Skeletal muscle tissue (tissue), 4 donors: ENCODE measurements around the gene FRMD4A. TPM values are rescaled to one million over a fixed set of nuclear protein-coding genes. Genes with fewer than 3 reads are reported as not detected.

Experiments used
- H3K27ac ChIP-seq: one replicate; pipeline ENCODE4 v1.7.0; 2013; ENCODE audit warnings: mild to moderate bottlenecking, low read depth, low read length, inconsistent platforms
- H3K27me3 ChIP-seq, 3 donors: one replicate each; pipeline ENCODE4 v1.7.0; 2013; ENCODE audit warnings: low read length in 3 of 3; ENCODE audit not compliant: control insufficient read depth in 3 of 3, insufficient read depth in 3 of 3
- H3K36me3 ChIP-seq, 3 donors: one replicate each; pipeline ENCODE4 v1.7.0; 2013; ENCODE audit warnings: low read length in 3 of 3; ENCODE audit not compliant: control insufficient read depth in 3 of 3, insufficient read depth in 3 of 3
- H3K4me1 ChIP-seq, 3 donors: one replicate each; pipeline ENCODE4 v1.7.0; 2013; ENCODE audit warnings: low read length in 3 of 3, mild to moderate bottlenecking in 3 of 3; ENCODE audit not compliant: control insufficient read depth in 3 of 3, insufficient read depth in 3 of 3
- H3K4me3 ChIP-seq, 3 donors: one replicate each; pipeline ENCODE4 v1.7.0; 2013; ENCODE audit warnings: low read length in 3 of 3
- H3K9ac ChIP-seq, 3 donors: one replicate each; pipeline ENCODE4 v1.7.0; 2013; ENCODE audit warnings: low read length in 3 of 3, mild to moderate bottlenecking in 3 of 3, moderate library complexity in 2 of 3, low read depth in 1 of 3
- H3K9me3 ChIP-seq, 3 donors: one replicate each; pipeline ENCODE4 v1.7.0; 2013; ENCODE audit warnings: low read length in 3 of 3; ENCODE audit not compliant: control insufficient read depth in 3 of 3
- total RNA-seq: library from RNA; depleted of rRNA; stranded (reverse); fragments of >200 nt; gene quantifications from one replicate; pipeline ENCODE4 v1.2.3, GENCODE V29; 2014
- donor health status: Osteomylitis.

FRMD4A gene
- total RNA-seq, 1 donor from 2014 or later: 19.3 TPM

DNA sequence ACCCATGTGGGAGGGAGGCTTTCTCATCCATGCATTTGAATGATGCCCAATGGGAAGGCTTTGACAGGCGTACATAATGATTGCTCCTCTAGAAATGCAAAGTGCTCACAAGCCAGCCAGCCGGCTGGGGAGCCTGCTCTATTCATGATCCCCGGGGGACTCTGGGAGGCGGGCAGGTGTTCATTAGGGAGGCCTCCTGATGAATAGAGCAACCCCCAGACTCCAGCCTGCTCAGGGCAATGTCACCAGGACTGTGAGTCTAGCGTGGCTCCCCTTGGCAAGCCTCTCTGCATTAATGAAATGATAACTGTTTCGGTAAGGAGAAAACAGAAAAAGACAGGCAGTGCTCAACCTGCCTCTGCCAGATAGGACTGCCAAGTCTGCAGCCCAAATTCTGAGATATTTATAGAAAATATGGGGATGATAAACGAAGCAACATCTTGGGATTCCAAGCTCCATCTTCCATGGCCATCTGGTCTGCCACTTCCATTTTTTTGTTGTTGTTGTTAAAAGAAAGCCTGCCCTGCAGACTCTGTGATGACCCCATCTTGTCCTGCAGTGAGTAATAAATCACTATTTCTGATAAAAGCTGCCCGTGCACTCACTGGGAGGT lies 507.5 kb downstream of the FRMD4A start:
- H3K4me1 ChIP-seq: peaks cover 11 to 14% (median 12%) of the 10 kb centered on the region in 3 donors
- H3K9ac ChIP-seq: no peak overlapping the region
- no peaks in the 10 kb centered on the region for H3K9me3 ChIP-seq
- no peak overlapping the region for H3K27ac ChIP-seq
- H3K4me3 ChIP-seq: no peak overlapping the region
- H3K27me3 ChIP-seq: peaks cover 4 to 11% (median 4%) of the 10 kb centered on the region in 3 donors
- no peaks in the 10 kb centered on the region for H3K36me3 ChIP-seq

DNA sequence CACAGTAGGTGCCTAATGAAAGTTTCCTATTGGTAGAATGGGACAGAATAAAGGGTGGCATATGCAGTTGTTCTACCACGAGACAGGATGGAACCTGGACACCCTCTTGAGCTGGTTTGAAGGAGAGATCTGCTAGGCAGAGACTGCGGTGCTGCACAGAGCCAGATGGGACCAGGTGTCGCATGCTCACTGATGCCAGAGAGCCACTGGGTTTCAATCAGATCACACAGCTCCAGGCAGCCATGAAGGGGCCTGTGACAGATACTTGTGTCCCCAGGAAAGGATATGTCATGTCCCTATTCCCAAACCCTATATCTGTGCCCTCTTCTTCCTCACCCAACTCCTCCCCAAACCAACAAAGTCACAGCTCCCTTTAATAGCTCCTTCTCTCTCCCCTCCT lies 508.2 kb downstream of the FRMD4A start:
- Histone ChIP-seq H3K27me3 (peaks cover 4 to 11% (median 4%) of the 10 kb centered on the region in 3 donors), H3K9me3 (no peaks in the 10 kb centered on the region), H3K36me3 (no peaks in the 10 kb centered on the region), H3K9ac (no peak overlapping the region), H3K4me3 (no peak overlapping the region), H3K4me1 (peaks cover 11 to 14% (median 12%) of the 10 kb centered on the region in 3 donors), H3K27ac (no peak overlapping the region)

DNA sequence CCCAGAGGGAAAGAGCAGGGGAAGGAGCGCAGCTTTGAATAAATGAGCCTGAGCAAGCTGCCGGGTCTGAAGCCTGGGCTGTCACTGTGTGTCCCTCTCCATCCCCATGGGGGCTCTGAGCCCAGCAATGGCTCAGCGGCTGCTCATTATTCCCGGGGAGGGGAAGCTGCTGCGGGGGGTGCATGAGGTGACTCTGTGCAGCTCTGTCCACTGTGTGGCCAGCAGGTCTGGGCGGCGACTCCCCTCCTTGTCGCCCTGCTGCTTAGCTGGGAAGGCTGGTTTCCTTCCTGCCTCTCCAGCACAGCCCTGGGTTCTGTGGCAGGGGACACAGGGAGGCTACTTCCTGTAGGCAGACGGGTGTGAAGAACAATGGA lies 509.8 kb downstream of the FRMD4A start:
- H3K9ac ChIP-seq: peak overlapping the region in 1 of 3 donors; percentile 50
- no peaks in the 10 kb centered on the region for H3K36me3 ChIP-seq
- H3K9me3 ChIP-seq: no peaks in the 10 kb centered on the region
- peaks cover 4 to 11% (median 4%) of the 10 kb centered on the region in 3 donors for H3K27me3 ChIP-seq
- no peak overlapping the region for H3K4me3 ChIP-seq
- H3K4me1 ChIP-seq: peaks cover 14 to 20% (median 16%) of the 10 kb centered on the region in 3 donors
- no peak overlapping the region for H3K27ac ChIP-seq

DNA sequence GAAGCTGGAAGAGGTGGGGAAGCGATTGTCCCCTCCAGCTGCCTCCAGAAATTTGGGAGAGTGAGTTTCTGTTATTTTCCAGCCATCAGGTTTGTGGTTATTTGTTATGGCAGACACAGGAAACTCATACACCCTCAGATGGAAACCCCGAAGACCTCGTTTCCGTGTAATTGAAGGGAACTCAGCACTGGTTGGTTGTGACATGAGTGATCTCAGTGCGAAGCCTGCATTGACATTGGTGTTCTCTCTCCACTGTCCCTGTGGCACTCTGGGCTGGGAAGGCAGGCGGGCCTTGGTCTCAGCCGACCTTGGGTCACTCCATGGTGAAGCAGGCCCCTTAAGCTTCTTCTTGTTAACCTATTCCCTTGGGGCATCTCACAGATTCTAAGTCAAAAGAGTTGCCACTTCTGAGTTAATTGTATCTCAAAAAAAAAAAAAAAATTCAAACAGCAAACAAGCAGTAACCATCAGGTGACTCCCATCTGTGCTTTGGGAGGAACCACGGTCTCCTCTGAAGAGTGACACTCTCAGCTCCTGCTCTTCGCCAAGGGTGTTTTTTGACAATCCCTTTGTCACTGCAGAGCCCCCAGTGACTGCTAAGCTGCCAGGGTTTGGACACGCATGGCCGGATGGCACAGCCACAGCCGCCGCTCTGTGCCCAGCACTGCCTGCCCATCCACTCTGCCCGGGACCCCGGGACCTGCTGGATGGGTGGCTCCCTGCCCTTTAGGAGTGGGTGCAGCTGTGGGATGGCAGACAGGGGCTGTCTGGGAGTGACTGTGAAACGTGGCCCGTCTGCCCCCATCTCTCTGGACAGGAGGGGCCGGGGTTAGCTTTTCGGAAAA lies 510.4 kb downstream of the FRMD4A start:
- H3K4me1 ChIP-seq: peaks cover 14 to 20% (median 16%) of the 10 kb centered on the region in 3 donors
- peak overlapping the region in 1 of 3 donors; percentile 50 for H3K9ac ChIP-seq
- H3K27ac ChIP-seq: no peak overlapping the region
- peaks cover 4 to 11% (median 4%) of the 10 kb centered on the region in 3 donors for H3K27me3 ChIP-seq
- no peaks in the 10 kb centered on the region for H3K9me3 ChIP-seq
- no peaks in the 10 kb centered on the region for H3K36me3 ChIP-seq
- H3K4me3 ChIP-seq: peak overlapping the region in 1 of 3 donors; percentile 13

DNA sequence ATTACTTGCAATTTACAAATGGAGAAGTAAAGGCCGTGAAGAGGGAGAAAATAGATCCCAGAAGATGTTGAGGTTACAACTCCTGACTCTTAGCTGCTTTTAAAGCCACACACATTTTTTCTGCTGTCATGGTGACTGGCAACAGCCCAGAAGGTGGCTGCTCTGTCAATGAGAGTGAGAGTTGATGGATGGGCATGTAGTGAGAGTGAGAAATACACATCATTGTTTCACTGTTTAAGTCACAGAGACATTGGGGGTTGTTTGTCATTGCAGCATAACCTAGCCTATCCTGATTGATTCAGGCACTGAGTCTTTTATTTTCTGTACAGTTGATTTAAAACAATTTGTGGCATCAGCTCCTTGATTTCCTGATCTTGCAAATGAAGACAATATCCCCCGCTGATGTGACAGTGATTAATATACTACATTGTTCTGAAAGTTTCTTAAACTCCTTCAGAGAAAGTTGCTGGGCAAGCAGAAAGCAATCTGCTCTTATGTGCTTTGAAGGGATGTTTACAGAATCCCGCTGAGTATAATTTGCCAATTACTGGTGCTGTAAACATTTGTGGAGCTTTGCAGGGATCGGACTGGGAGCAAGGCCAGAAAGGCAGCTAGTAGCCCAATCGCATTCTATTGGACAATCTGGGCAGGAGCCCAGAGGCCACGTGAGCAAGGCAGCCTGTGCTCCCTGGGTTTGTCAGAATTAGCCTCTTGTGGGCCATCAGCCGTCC lies 514.4 kb downstream of the FRMD4A start:
- no peaks in the 10 kb centered on the region for H3K9me3 ChIP-seq
- no peak overlapping the region for H3K27ac ChIP-seq
- H3K9ac ChIP-seq: no peak overlapping the region
- H3K4me1 ChIP-seq: peaks cover 8 to 17% (median 9%) of the 10 kb centered on the region in 3 donors
- peaks cover 4 to 6% (median 4%) of the 10 kb centered on the region in 3 donors for H3K27me3 ChIP-seq
- no peaks in the 10 kb centered on the region for H3K36me3 ChIP-seq
- no peak overlapping the region for H3K4me3 ChIP-seq

- Histone ChIP-seq H3K4me3 (no peak overlapping the region), H3K4me1 (peaks cover 3 to 15% (median 5%) of the 10 kb centered on the region in 3 donors), H3K9ac (no peak overlapping the region), H3K36me3 (no peaks in the 10 kb centered on the region), H3K9me3 (no peaks in the 10 kb centered on the region), H3K27me3 (peaks cover 0 to under 1% (median 0%) of the 10 kb centered on the region in 3 donors), H3K27ac (no peak overlapping the region)
Observed at GRCh38 chr10:13815756-13816155, 515.0 kb downstream of the FRMD4A start.

DNA sequence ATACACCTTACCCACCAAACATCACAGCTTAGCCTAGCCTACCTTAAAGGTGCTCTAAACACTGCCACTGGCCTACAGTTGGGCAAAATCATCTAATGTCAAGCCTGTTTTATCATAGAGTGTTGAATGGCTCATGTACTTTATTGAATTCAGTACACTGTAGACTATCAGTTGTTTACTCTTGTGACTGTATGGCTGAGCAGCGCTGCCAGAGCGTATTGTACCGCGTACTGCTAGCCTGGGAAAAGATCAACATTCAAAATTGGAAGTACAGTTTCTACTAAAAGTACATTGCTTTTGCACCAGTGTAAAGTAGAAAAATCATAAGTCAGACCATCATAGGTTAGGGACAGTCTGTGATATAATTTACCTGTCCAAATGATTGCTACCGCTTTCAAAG lies 517.2 kb downstream of the FRMD4A start:
- Histone ChIP-seq H3K27me3 (no peaks in the 10 kb centered on the region), H3K36me3 (peaks cover 0 to 2% (median 0%) of the 10 kb centered on the region in 3 donors), H3K4me1 (peaks cover 11 to 14% (median 12%) of the 10 kb centered on the region in 3 donors), H3K9me3 (no peaks in the 10 kb centered on the region), H3K9ac (no peak overlapping the region), H3K4me3 (no peak overlapping the region), H3K27ac (no peak overlapping the region)

DNA sequence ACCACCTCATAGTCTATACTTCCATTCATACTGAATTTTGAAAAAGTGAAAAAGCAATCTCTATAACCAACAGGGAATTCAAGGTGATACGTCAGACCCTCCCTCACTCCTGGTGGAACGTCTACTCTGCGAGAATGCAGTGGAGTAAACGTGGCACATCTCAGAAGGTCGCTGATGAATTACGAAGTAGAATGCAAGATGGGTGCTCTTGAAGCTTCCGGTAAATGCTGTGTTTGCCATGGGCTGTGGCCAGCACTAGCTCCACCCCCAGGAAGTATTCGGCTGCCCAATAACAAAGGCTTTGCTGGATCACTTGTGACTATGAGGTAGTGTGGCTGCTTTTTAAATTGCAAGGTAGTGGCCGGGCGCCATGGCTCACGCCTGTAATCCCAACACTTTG lies 517.9 kb downstream of the FRMD4A start:
- Histone ChIP-seq H3K27ac (no peak overlapping the region), H3K36me3 (peaks cover 0 to 2% (median 0%) of the 10 kb centered on the region in 3 donors), H3K9me3 (no peaks in the 10 kb centered on the region), H3K27me3 (no peaks in the 10 kb centered on the region), H3K9ac (no peak overlapping the region), H3K4me3 (no peak overlapping the region), H3K4me1 (peaks cover 12 to 14% (median 12%) of the 10 kb centered on the region in 3 donors)

DNA sequence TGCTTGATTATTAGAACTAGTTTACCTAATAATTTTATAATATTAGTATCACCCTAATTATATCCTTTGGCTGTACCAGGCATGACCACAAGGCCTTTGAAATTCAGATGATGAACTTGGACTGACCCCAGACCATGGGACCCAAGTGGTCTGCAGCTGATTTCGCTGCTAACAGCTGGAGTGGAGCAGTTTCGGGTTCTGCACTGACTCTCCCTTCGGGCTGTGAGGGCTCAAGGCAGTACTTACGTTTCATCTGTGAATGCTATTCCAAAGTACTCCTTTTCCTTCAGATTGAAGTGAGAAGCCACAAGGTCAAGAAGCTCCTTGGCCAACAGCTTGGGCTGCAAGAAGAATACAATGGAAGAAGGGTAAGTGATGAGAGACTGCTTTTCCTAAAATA lies 520.2 kb downstream of the FRMD4A start:
- H3K9ac ChIP-seq: no peak overlapping the region
- H3K27ac ChIP-seq: no peak overlapping the region
- no peak overlapping the region for H3K4me3 ChIP-seq
- H3K9me3 ChIP-seq: no peaks in the 10 kb centered on the region
- H3K27me3 ChIP-seq: no peaks in the 10 kb centered on the region
- H3K4me1 ChIP-seq: peaks cover 6 to 12% (median 7%) of the 10 kb centered on the region in 3 donors
- peaks cover 0 to 2% (median 0%) of the 10 kb centered on the region in 3 donors for H3K36me3 ChIP-seq
